HL-60 (cell line): Measurements from ENCODE around the gene EPHA6.

Source experiments
- DNase-seq, 2 experiments: peaks; one replicate each; pipeline ENCODE4 v3.0.0-alpha.2; 2010 to 2020; ENCODE audit warnings: low read depth in 1 of 2, low spot score in 1 of 2
- H3K27ac ChIP-seq: fragments of 250-450 bp; sonication (Bioruptor Pico); replicated peaks from 2 replicates; pipeline ENCODE4 v1.5.1; 2020; ENCODE audit warnings: mild to moderate bottlenecking, moderate library complexity
- H3K27me3 ChIP-seq: fragments of 250-450 bp; sonication (Bioruptor Pico); 2 replicates; pipeline ENCODE4 v1.5.1; 2021; ENCODE audit warnings: mild to moderate bottlenecking, moderate library complexity; ENCODE audit not compliant: insufficient read depth, poor library complexity, severe bottlenecking
- H3K4me3 ChIP-seq: replicated peaks from 2 replicates; pipeline ENCODE4 v1.5.1; 2011; ENCODE audit warnings: mild to moderate bottlenecking, control low read depth, low read length; ENCODE audit not compliant: insufficient read depth
- CTCF ChIP-seq: IDR thresholded peaks from one replicate; pipeline ENCODE4 v1.5.1; 2011; ENCODE audit warnings: low read length, control low read depth, inconsistent platforms; ENCODE audit not compliant: insufficient read depth
- GABPA ChIP-seq: IDR thresholded peaks from 2 replicates; pipeline ENCODE4 v1.6.1; 2012; ENCODE audit warnings: low read depth
- POLR2AphosphoS5 ChIP-seq: IDR thresholded peaks from 2 replicates; pipeline ENCODE4 v1.6.1; 2012; ENCODE audit warnings: low read depth
- REST ChIP-seq: IDR thresholded peaks from 2 replicates; pipeline ENCODE4 v1.6.1; 2012; ENCODE audit warnings: low read depth; ENCODE audit not compliant: insufficient replicate concordance
- SPI1 ChIP-seq: IDR thresholded peaks from 2 replicates; pipeline ENCODE4 v1.6.1; 2012; ENCODE audit warnings: low read depth, mild to moderate bottlenecking, borderline replicate concordance

EPHA6 gene

GRCh38 chr3:96796101-96796500, 18.3 kb upstream of the EPHA6 start:
- DNase-seq, result no peak
- H3K27ac ChIP-seq, result no peak overlapping the region
- no peak for TF ChIP-seq SPI1
- TF ChIP-seq CTCF, result no peak
- no peak for TF ChIP-seq REST
- no peak overlapping the region for H3K4me3 ChIP-seq
- H3K27me3 ChIP-seq, result no peaks in the 10 kb centered on the region

- H3K4me3 ChIP-seq, result no peak overlapping the region
Measured at GRCh38 chr3:96803870-96804269, 10.5 kb upstream of the EPHA6 start.

GRCh38 chr3:96806341-96806740, 8.1 kb upstream of the EPHA6 start:
- Histone ChIP-seq H3K27ac (no peak overlapping the region), H3K4me3 (no peak overlapping the region), H3K27me3 (no peaks in the 10 kb centered on the region)
- no peak for TF ChIP-seq POLR2AphosphoS5
- no peak for TF ChIP-seq CTCF
- TF ChIP-seq GABPA, result no peak
- TF ChIP-seq SPI1, result no peak
- TF ChIP-seq REST, result no peak
- no peak for DNase-seq

More at GRCh38 chr3:96803870-96804269, 10.5 kb upstream of the EPHA6 start:
- H3K27me3 ChIP-seq, result no peaks in the 10 kb centered on the region
- no peak for DNase-seq
- no peak overlapping the region for H3K27ac ChIP-seq
- no peak for TF ChIP-seq SPI1
- no peak for TF ChIP-seq REST
- no peak for TF ChIP-seq GABPA
- TF ChIP-seq CTCF, result no peak
- no peak for TF ChIP-seq POLR2AphosphoS5
